ENCODE results near the gene PSMG3.
A peak's percentile ranks its signal among the peaks of the same experiment; 100 is the strongest.

PSMG3 gene

DNA sequence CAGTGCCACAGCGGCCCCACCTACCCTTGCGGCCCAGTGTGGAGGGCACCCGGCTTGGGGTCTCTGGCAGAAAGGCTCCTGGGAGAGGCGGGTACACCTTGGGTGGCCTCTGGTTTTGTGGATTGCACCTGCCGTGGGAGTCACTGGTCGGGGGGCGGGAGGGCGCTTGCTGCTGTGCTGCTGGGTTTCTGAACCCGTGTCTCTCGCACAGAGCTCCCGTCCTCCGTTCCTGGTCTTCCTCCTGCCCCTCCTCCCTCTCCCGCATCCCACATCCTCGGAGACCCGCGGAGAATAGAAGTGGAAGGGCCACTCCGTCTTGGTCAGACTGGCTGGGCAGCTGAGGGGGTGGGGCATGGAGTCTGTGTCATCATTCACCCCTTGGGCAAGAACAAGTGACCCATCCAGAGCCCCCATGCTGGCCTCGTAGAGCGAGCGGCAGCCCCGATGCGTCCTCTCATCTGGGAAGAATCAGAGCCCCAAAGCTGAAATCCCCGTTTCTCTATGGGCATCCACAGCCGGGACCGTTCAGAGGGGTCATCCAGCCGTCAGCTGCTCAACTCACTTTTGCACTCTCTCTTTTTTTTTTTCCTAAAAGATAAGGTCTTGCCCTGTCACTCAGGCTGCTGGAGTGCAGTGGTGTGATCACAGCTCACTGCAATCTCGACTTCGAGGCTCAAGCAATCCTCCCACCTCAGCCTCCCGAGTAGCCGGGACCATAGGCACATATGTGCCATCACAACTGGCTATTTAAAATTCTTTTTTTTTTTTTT is 35.3 kb downstream of the PSMG3 start:
- no peak for DNase-seq (ENCODE audit: low spot score)
- TF ChIP-seq CTCF (IDR thresholded peaks at IDR 0.05; ENCODE audit: extremely low read depth, missing control alignments): no peak

- DNase-seq (ENCODE audit: low spot score): peak; percentile 78
- no peak for TF ChIP-seq CTCF (IDR thresholded peaks at IDR 0.05; ENCODE audit: extremely low read depth, missing control alignments)
Observed at GRCh38 chr7:1533547-1534329, 36.1 kb downstream of the PSMG3 start.

GRCh38 chr7:1533255-1533546 is 36.6 kb downstream of the PSMG3 start:
- no peak for TF ChIP-seq CTCF (IDR thresholded peaks at IDR 0.05; ENCODE audit: extremely low read depth, missing control alignments)

DNA sequence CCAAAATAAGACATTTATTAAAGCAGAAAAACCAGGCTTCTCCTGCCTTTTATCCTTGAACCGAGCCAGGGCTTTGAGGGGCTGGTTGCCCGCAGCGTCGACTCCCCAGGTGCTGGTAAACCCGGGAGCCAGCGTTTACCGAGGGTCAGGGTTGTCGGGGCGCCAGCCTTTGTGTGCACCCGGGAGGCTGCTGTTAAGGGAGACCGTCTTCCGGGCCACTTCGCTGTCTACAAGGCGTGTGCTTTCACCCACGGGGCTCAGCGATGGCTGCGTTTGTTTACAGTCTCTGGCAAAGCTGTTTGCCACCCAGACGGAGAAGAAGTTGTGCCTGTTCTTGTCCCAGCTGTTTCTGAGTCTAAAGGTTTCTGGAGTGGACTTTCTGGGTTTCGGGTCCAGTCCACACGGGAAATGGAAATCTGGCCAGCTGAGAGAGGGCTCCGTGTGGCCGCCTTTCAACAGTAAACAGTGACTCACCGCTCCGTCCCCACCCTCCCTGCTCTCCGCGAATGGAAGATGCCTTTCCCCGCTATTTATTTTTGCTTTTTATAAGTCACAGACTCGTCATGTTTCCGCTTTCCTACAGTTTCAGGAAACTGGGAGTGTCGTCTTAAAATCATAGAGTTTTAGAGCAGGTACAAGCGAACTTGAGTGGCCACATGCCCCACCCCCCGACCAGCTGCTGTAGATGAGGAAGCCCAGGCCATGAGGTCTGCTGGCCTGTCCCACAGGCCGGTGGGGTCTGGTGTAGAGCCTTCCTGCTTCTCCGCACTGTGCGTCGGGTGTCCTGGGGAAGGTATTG is 37.2 kb downstream of the PSMG3 start:
- DNase-seq (ENCODE audit: low spot score): no peak
- no peak for TF ChIP-seq CTCF (IDR thresholded peaks at IDR 0.05; ENCODE audit: extremely low read depth, missing control alignments)

More at GRCh38 chr7:1533255-1533546, 36.6 kb downstream of the PSMG3 start:
- no peak for DNase-seq (ENCODE audit: low spot score)

DNA sequence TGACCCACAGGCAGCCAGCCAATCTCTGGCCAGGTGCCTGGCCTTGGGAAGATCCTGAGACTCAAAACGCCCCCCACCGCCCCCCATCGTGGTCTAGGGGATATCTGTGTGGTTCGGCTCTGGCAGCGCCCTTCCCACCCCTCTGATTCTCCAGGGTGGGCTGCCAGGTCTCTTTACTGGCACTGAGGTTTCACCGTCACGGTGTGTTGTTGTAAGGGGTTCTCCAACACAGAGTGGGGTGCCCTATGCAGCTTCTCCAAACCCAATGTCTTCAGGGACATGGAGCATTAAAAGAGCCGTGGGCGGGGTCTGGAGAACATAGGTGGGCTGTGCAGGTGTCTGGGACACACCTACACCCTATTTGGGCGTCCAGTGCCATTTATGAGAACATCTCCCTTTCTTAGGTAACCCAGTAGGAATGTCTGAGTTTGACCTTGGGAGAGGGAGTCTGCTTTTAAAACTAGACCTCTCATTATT is 37.8 kb downstream of the PSMG3 start:
- TF ChIP-seq CTCF (IDR thresholded peaks at IDR 0.05; ENCODE audit: extremely low read depth, missing control alignments): no peak
- no peak for DNase-seq (ENCODE audit: low spot score)

- DNase-seq (ENCODE audit: low spot score): no peak
- no peak for TF ChIP-seq CTCF (IDR thresholded peaks at IDR 0.05; ENCODE audit: extremely low read depth, missing control alignments)
Observed at GRCh38 chr7:1531263-1531978, 38.4 kb downstream of the PSMG3 start.

All from GM20000 (cell line).